Measurements from ENCODE around the gene KIT.

KIT gene

DNA sequence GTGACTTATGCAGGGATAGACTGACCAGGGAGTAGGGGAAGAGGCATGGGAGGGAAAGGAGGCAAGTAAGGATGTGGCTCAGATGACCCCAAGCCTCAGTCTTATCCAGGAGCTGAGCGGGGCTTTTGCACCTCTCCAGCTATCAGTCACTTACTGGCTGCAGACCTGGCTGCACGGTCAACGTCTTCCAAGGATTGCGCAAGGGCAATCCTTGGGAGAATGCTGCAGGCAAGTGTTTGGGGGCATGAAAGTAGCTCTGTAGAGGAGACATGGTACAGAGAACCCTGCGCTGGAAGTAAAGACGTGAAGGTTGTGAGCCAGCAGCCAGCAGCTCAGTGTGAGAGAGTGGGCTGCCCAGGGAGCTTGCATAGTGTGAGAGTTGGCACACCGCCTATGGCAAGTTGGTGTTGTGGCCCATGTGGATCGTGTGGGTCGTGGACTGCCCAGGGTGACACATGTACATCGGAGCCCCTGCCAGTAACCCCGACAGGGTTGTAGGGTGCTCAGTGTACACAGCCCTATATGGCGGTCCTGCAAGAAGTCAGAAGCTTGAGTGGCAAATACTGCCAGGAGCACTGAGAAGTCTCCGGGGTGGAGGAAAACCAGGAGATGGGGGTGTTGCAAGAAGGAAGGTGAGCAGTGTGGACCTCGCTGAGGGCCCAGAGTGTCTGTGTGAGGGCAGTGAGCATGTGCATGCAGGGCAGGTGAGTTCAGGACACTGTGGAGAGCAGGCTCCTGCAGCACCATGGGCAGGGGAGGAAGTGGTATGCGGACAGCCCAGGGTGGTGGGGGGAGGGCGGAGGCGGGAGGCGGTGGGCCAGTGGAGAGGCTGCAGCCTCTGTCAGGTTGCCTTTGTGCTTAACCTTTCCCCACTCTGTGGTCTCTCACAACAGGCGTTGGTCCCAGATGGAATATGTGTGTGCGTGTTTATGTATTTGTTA is 50.9 kb downstream of the KIT start:
- peaks cover 40% of the 10 kb centered on the region for H3K4me1 ChIP-seq (ENCODE audit: insufficient read depth, low read length, poor library complexity, severe bottlenecking)
- H3K4me2 ChIP-seq (ENCODE audit: low read depth, low read length, poor library complexity, severe bottlenecking) = peak overlapping the region; percentile 54
- peak overlapping the region; percentile 10 for H3K4me3 ChIP-seq (ENCODE audit: low read length, poor library complexity, severe bottlenecking)
- no peaks in the 10 kb centered on the region for H3K9me2 ChIP-seq (replicated peaks; ENCODE audit: low read depth, low read length)
- H3K9me3 ChIP-seq (ENCODE audit: insufficient read depth, low read depth, low read length) = no peaks in the 10 kb centered on the region
- H3F3A ChIP-seq (ENCODE audit: low read depth) = no peaks in the 10 kb centered on the region
- H3K27me3 ChIP-seq (ENCODE audit: insufficient read depth, low read length, poor library complexity, severe bottlenecking) = no peaks in the 10 kb centered on the region
- H3K9ac ChIP-seq (ENCODE audit: low read depth, low read length, poor library complexity, severe bottlenecking) = peak overlapping the region; percentile 34
- H2AFZ ChIP-seq (ENCODE audit: low read length) = peak overlapping the region; percentile 34; the same call in 1 of the 2 replicates
- no peaks in the 10 kb centered on the region for H4K20me1 ChIP-seq (ENCODE audit: insufficient read depth, low read length, poor library complexity, severe bottlenecking)
- TF ChIP-seq EZH2phosphoT487 (IDR thresholded peaks at IDR 0.05; ENCODE audit: borderline replicate concordance) = no peak
- TF ChIP-seq, protein P1, sequence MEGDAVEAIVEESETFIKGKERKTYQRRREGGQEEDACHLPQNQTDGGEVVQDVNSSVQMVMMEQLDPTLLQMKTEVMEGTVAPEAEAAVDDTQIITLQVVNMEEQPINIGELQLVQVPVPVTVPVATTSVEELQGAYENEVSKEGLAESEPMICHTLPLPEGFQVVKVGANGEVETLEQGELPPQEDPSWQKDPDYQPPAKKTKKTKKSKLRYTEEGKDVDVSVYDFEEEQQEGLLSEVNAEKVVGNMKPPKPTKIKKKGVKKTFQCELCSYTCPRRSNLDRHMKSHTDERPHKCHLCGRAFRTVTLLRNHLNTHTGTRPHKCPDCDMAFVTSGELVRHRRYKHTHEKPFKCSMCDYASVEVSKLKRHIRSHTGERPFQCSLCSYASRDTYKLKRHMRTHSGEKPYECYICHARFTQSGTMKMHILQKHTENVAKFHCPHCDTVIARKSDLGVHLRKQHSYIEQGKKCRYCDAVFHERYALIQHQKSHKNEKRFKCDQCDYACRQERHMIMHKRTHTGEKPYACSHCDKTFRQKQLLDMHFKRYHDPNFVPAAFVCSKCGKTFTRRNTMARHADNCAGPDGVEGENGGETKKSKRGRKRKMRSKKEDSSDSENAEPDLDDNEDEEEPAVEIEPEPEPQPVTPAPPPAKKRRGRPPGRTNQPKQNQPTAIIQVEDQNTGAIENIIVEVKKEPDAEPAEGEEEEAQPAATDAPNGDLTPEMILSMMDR (conservative IDR thresholded peaks at IDR 0.05; ENCODE audit: low read length) = no peak
- no peaks in the 10 kb centered on the region for H3K79me2 ChIP-seq (ENCODE audit: insufficient read depth, low read length)
- H3K36me3 ChIP-seq (ENCODE audit: insufficient read depth, low read length) = no peaks in the 10 kb centered on the region

DNA sequence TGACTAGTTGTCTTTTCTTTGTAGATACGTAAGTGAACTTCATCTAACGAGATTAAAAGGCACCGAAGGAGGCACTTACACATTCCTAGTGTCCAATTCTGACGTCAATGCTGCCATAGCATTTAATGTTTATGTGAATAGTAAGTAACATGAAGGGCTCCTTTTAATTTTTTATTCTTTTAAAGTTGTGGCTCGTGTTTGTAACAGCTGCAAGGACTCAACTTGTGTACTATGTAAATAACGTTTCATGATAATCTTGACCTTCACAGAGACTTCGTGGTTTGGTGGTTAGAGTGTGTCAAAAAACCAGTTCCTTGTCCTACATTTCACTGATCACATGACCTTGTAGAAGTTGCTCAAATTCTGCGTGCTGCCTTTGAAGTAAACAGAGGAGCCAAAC is 51.6 kb downstream of the KIT start:
- H3K9me2 ChIP-seq (replicated peaks; ENCODE audit: low read depth, low read length) = no peaks in the 10 kb centered on the region
- no peaks in the 10 kb centered on the region for H4K20me1 ChIP-seq (ENCODE audit: insufficient read depth, low read length, poor library complexity, severe bottlenecking)
- H3K36me3 ChIP-seq (ENCODE audit: insufficient read depth, low read length) = no peaks in the 10 kb centered on the region
- H2AFZ ChIP-seq (ENCODE audit: low read length) = peak overlapping the region; percentile 34; the same call in 1 of the 2 replicates
- peaks cover 40% of the 10 kb centered on the region for H3K4me1 ChIP-seq (ENCODE audit: insufficient read depth, low read length, poor library complexity, severe bottlenecking)
- H3K4me2 ChIP-seq (ENCODE audit: low read depth, low read length, poor library complexity, severe bottlenecking) = peak overlapping the region; percentile 54
- TF ChIP-seq, protein P1 (conservative IDR thresholded peaks at IDR 0.05; ENCODE audit: low read length) = no peak
- TF ChIP-seq EZH2phosphoT487 (IDR thresholded peaks at IDR 0.05; ENCODE audit: borderline replicate concordance) = no peak
- no peaks in the 10 kb centered on the region for H3K9me3 ChIP-seq (ENCODE audit: insufficient read depth, low read depth, low read length)
- no peaks in the 10 kb centered on the region for H3F3A ChIP-seq (ENCODE audit: low read depth)
- H3K4me3 ChIP-seq (ENCODE audit: low read length, poor library complexity, severe bottlenecking) = peak overlapping the region; percentile 10
- no peaks in the 10 kb centered on the region for H3K27me3 ChIP-seq (ENCODE audit: insufficient read depth, low read length, poor library complexity, severe bottlenecking)
- no peaks in the 10 kb centered on the region for H3K79me2 ChIP-seq (ENCODE audit: insufficient read depth, low read length)
- H3K9ac ChIP-seq (ENCODE audit: low read depth, low read length, poor library complexity, severe bottlenecking) = peak overlapping the region; percentile 13

DNA sequence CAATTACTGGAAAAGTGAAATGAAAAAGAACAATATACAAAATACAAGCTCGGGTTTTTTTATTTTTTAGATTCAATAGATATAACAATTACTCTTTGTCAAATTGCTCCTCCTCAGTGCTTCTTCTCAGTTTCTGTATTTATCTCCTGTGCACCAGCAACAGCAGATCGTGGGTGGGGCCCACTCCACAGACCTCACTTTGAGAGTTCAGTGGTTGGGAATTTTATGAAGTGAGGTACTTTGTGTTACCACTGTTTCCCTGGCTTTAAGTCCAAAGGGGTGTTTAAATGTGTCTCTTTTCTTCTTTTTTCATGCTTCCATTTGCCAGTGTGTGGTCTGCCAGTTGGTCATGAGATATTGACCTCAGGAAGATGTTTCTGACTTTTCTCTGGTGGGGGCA is 54.4 kb downstream of the KIT start:
- no peaks in the 10 kb centered on the region for H3F3A ChIP-seq (ENCODE audit: low read depth)
- H3K79me2 ChIP-seq (ENCODE audit: insufficient read depth, low read length) = no peaks in the 10 kb centered on the region
- peaks cover 38% of the 10 kb centered on the region for H3K4me1 ChIP-seq (ENCODE audit: insufficient read depth, low read length, poor library complexity, severe bottlenecking)
- no peaks in the 10 kb centered on the region for H3K27me3 ChIP-seq (ENCODE audit: insufficient read depth, low read length, poor library complexity, severe bottlenecking)
- no peaks in the 10 kb centered on the region for H3K36me3 ChIP-seq (ENCODE audit: insufficient read depth, low read length)
- H2AFZ ChIP-seq (ENCODE audit: low read length) = no peak overlapping the region
- no peaks in the 10 kb centered on the region for H3K9me2 ChIP-seq (replicated peaks; ENCODE audit: low read depth, low read length)
- H3K4me2 ChIP-seq (ENCODE audit: low read depth, low read length, poor library complexity, severe bottlenecking) = no peak overlapping the region
- H3K9ac ChIP-seq (ENCODE audit: low read depth, low read length, poor library complexity, severe bottlenecking) = no peak overlapping the region
- TF ChIP-seq, protein P1 (conservative IDR thresholded peaks at IDR 0.05; ENCODE audit: low read length) = no peak
- TF ChIP-seq EZH2phosphoT487 (IDR thresholded peaks at IDR 0.05; ENCODE audit: borderline replicate concordance) = no peak
- H3K4me3 ChIP-seq (ENCODE audit: low read length, poor library complexity, severe bottlenecking) = no peak overlapping the region
- H4K20me1 ChIP-seq (ENCODE audit: insufficient read depth, low read length, poor library complexity, severe bottlenecking) = no peaks in the 10 kb centered on the region
- no peaks in the 10 kb centered on the region for H3K9me3 ChIP-seq (ENCODE audit: insufficient read depth, low read depth, low read length)

Measured in Loucy (cell line).